Measurements from ENCODE around the gene DSTYK.

DNA sequence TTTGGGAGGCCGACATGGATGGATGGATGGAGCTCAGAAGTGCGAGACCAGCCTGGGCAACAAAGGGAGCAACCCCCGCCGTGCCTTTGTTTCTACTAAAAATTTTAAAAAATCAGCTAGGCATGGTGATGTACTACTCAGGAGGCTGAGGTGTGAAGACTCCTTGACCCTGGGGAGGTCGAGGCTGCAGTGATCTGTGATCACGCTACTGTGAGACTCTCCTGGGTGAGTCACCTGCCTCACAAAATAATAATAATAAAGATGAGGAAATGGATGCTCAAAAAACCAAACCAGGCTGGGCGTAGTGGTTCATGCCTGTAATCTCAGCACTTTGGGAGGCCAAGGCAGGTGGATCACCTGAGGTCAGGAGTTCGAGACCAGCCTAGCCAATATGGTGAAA lies 19.2 kb downstream of the DSTYK start:
- TF ChIP-seq CTCF (IDR thresholded peaks at IDR 0.05; ENCODE audit: insufficient read depth, low read depth, low read length): no peak
- TF ChIP-seq EZH2 (IDR thresholded peaks at IDR 0.05; ENCODE audit: insufficient read depth, low read length): no peak

Measured in astrocyte (in vitro differentiated cells and primary cell).